Uterus (tissue), 4 donors: ENCODE data around the gene RNASE4. TPM values are rescaled to one million over a fixed set of nuclear protein-coding genes. Genes with fewer than 3 reads are reported as not detected.
"Not testable (repeated sequence)": the region's sequence is repeated elsewhere in the genome, so short reads cannot be mapped to it uniquely, and the experiment has no call there.

Experiments used
- DNase-seq, 2 donors: peaks; one replicate each; pipeline ENCODE4 v3.0.0-alpha.2; 2019 to 2020
- H3K27ac ChIP-seq, 2 donors: fragments of 200-600 bp; sonication (generic); 1 replicate in 1 of 2; 2 replicates in 1 of 2; pipeline ENCODE4 v1.5.1; 2016 to 2018
- H3K27me3 ChIP-seq, 2 donors: fragments of 200-600 bp; sonication (generic); one replicate each; pipeline ENCODE4 v1.5.1; 2018 to 2019; ENCODE audit warnings: control low read depth in 1 of 2
- H3K36me3 ChIP-seq, 2 donors: fragments of 200-600 bp; sonication (generic); one replicate each; pipeline ENCODE4 v1.5.1; 2019; ENCODE audit warnings: control low read depth in 1 of 2
- H3K4me1 ChIP-seq, 2 donors: fragments of 200-600 bp; sonication (generic); one replicate each; pipeline ENCODE4 v1.5.1; 2018 to 2019; ENCODE audit warnings: control low read depth in 1 of 2
- H3K4me3 ChIP-seq, 2 donors: fragments of 200-600 bp; sonication (generic); 1 replicate in 1 of 2; 2 replicates in 1 of 2; pipeline ENCODE4 v1.5.1; 2018 to 2019; ENCODE audit warnings: mild to moderate bottlenecking in 1 of 2
- H3K9me3 ChIP-seq, 2 donors: fragments of 200-600 bp; sonication (generic); one replicate each; pipeline ENCODE4 v1.5.1; 2019; ENCODE audit warnings: control low read depth in 1 of 2
- POLR2A ChIP-seq, 2 donors: fragments of 450-650 bp; IDR thresholded peaks; one replicate each; pipeline ENCODE4 v1.6.1; 2016; ENCODE audit warnings: antibody characterized with exemption in 2 of 2, mild to moderate bottlenecking in 1 of 2, moderate library complexity in 1 of 2
- intact Hi-C: fragments of 100-400 bp; cut with DNase I; formaldehyde crosslinking; loops from one replicate; pipeline ENCODE4 v1.15.1; 2023; ENCODE audit warnings: low total_unique reads
- total RNA-seq, 4 donors: library from RNA; depleted of rRNA in 3 of 4; stranded (reverse); fragments of >200 nt in 3 of 4; gene quantifications; one replicate each; pipeline versions ENCODE4 v1.1.0 to v1.2.4, GENCODE V29; 2014 to 2023
- TF ChIP-seq, protein P1 (sequence below), 4 experiments: fragments of 200-600 bp in 2 of 4; fragments of 450-650 bp in 2 of 4; sonication (generic) in 2 of 4; IDR thresholded peaks; one replicate each; pipeline ENCODE4 v1.5.1; 2016 to 2019; ENCODE audit warnings: antibody characterized with exemption in 4 of 4, mild to moderate bottlenecking in 2 of 4, moderate library complexity in 1 of 4
- donor health status: DM: yes; HTN: yes; CAD: no.

Gene RNASE4
- total RNA-seq, 4 donors from 2014 or later, result 26.3 to 159 (median 76.3) TPM

DNA sequence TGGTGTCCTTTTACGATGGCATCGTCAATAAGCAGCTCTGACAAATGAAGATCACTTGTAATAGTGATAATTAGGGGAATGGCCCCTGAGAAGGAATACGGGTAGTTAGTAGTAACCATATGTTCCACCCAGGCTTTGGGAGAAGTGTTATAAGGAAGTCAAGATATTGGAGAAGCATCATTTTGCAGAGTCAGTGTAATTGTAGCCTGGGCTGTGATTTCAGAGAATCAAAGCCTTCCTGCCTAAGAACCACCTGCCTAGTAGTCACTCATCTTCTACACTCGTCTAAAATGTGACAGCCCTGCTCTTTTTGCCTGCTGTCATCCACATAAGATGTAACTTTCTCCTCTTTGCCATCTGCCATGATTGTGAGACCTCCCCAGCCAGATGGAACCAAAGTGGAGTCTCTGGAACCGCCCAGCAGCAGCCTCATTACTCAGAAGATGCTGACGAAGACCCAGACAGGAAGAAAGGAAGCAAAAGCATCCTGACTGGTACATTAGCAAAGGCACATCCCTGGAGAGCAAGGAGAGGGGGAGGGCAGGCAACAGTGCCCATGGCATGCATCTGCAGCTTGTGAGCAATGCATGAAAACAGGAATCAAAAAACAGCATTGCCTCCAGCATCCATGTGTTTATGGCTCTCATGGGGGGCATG lies 48.7 kb downstream of the RNASE4 start:
- H3K27ac ChIP-seq, result no peak overlapping the region
- H3K36me3 ChIP-seq, result no peaks in the 10 kb centered on the region
- H3K9me3 ChIP-seq, result no peaks in the 10 kb centered on the region
- intact Hi-C loops, result no loop called here
- H3K27me3 ChIP-seq, result no peaks in the 10 kb centered on the region
- DNase-seq, result no peak
- no peak overlapping the region for H3K4me3 ChIP-seq
- no peak for TF ChIP-seq POLR2A (IDR thresholded peaks at IDR 0.05)
- TF ChIP-seq, protein P1, sequence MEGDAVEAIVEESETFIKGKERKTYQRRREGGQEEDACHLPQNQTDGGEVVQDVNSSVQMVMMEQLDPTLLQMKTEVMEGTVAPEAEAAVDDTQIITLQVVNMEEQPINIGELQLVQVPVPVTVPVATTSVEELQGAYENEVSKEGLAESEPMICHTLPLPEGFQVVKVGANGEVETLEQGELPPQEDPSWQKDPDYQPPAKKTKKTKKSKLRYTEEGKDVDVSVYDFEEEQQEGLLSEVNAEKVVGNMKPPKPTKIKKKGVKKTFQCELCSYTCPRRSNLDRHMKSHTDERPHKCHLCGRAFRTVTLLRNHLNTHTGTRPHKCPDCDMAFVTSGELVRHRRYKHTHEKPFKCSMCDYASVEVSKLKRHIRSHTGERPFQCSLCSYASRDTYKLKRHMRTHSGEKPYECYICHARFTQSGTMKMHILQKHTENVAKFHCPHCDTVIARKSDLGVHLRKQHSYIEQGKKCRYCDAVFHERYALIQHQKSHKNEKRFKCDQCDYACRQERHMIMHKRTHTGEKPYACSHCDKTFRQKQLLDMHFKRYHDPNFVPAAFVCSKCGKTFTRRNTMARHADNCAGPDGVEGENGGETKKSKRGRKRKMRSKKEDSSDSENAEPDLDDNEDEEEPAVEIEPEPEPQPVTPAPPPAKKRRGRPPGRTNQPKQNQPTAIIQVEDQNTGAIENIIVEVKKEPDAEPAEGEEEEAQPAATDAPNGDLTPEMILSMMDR (IDR thresholded peaks at IDR 0.05), result no peak
- H3K4me1 ChIP-seq, result no peaks in the 10 kb centered on the region

DNA sequence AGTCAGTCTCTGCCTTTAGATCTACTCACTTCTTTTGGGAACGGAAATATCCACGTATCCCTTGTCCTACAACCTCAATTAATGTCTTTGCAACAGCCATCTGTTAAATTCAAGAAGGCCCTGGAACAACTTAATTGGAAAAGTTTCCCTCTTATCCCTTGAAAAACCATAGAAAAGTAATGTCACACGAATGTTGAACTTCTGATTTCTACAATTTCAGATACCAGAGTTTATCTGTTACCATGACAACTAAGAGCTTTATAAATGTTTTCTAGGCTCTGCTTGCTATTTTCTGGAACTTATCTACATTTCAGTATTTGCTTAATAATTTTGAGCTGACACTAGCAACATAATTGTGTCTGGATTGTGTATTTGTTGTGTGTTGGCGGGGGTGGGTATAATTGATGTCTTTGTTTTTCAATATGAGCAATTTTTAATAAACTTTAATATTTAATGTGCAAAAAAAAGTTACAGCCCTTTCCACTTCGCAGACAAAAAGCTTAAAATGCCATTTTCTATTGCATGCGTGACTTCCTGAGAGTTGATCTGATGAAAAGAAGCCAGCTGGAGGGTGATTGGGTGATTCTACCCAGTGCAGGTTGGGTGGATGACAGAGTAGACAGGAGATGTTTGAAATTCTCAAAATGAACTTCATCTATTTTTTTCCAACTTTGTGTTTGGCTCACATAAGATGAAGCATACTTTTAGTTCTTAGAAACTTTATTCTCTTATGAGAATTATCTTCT lies 49.5 kb downstream of the RNASE4 start:
- DNase-seq, result no peak
- Histone ChIP-seq H3K9me3 (no peaks in the 10 kb centered on the region), H3K4me1 (no peaks in the 10 kb centered on the region), H3K27me3 (no peaks in the 10 kb centered on the region), H3K4me3 (no peak overlapping the region), H3K36me3 (no peaks in the 10 kb centered on the region), H3K27ac (no peak overlapping the region)
- TF ChIP-seq, protein P1 (IDR thresholded peaks at IDR 0.05), result no peak
- no peak for TF ChIP-seq POLR2A (IDR thresholded peaks at IDR 0.05)
- intact Hi-C loops, result no loop called here

DNA sequence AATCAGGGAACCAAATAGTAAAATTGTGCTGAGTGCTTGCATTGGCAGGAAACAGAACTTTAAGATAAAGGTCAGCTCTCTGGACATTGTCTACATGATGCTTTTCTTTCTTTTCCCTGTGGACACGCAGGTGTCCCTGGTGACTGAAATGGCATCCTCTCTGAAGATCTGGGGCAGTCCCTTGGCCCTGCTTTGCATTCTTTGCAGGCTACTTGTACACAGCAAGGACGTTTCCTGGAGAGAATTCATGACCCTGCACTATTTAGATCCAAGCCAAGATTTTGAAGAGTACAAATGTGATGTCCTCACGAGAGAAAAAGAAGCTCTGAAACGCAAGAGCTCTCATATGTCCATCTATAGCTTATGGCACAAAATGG lies 50.1 kb downstream of the RNASE4 start:
- no peak for TF ChIP-seq POLR2A (IDR thresholded peaks at IDR 0.05)
- TF ChIP-seq, protein P1 (IDR thresholded peaks at IDR 0.05), result no peak
- Histone ChIP-seq H3K36me3 (no peaks in the 10 kb centered on the region), H3K27me3 (no peaks in the 10 kb centered on the region), H3K27ac (no peak overlapping the region), H3K9me3 (no peaks in the 10 kb centered on the region), H3K4me1 (no peaks in the 10 kb centered on the region), H3K4me3 (no peak overlapping the region)
- no peak for DNase-seq
- intact Hi-C loops, result no loop called here

DNA sequence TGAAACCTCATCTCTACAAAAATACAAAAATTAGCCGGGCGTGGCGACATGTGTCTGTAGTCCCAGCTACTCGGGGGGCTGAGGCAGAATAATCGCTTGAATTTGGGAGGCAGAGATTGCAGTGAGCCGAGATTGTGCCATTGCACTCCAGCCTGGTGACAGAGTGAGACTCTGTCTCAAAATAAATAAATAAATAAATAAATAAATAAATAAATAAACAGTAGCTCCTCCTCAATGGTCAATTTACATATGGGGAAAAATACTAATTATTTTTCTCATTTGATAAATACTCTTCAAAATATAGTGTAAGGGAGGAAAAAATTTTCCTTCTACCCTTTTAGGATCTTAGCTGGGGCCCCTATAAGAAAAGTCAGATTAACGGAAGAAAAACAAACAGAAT lies 53.9 kb downstream of the RNASE4 start:
- H3K9me3 ChIP-seq, DNase-seq, intact Hi-C loops, H3K36me3 ChIP-seq, H3K4me1 ChIP-seq, H3K27ac ChIP-seq, H3K27me3 ChIP-seq, H3K4me3 ChIP-seq: not testable (repeated sequence)

DNA sequence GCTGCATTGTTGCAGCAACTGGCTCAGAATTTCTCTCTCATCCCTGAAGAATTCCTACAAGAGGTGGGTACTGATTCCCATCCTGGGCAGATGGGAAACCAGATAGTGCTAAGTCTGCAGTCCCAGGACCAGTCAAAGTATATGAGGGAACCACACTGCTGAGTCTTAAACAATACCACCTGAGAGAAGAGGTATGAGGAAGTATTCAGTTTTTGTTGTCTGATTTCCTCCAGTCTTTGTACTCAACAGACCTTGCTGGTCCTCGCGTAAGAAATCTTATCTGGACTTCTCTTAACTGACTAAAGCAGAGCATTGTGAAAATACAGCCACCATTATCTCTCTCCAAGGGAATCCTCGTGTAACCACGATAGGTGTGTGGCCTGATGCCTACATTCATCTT lies 57.8 kb downstream of the RNASE4 start:
- Histone ChIP-seq H3K27me3 (no peaks in the 10 kb centered on the region), H3K4me3 (no peak overlapping the region), H3K4me1 (no peaks in the 10 kb centered on the region), H3K36me3 (no peaks in the 10 kb centered on the region), H3K27ac (no peak overlapping the region), H3K9me3 (no peaks in the 10 kb centered on the region)
- intact Hi-C loops, result no loop called here
- TF ChIP-seq POLR2A (IDR thresholded peaks at IDR 0.05), result no peak
- TF ChIP-seq, protein P1 (IDR thresholded peaks at IDR 0.05), result no peak
- DNase-seq, result no peak
